ENCODE results near the gene HHLA2. TPM values are rescaled to one million over a fixed set of nuclear protein-coding genes. Genes with fewer than 3 reads are reported as not detected.
"Not testable (repeated sequence)": the region's sequence is repeated elsewhere in the genome, so short reads cannot be mapped to it uniquely, and the experiment has no call there.

The HHLA2 gene
- total RNA-seq, 1 donor from 2014 or later: not detected

DNA sequence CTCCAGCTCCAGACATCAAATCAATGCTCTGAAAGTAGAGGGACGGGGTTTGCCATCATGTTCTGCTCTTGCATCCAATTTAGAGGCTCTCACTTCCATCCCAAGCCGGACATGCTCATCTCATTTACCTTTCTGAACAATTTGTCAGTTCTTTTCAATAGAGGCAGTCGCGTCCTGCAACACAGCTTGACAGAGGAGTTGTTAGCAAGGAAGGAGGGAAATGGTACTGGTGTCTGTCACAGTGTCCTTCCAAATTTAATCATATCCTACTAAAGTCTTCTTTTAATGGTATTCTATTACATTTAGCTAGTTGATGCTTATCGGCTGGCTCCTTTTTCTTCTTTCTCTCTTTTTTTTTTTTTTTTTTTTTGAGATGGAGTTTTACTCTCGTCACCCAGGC is 45.6 kb downstream of the HHLA2 start:
- no peak for DNase-seq (ENCODE audit: low spot score)
- ATAC-seq: no peak

DNA sequence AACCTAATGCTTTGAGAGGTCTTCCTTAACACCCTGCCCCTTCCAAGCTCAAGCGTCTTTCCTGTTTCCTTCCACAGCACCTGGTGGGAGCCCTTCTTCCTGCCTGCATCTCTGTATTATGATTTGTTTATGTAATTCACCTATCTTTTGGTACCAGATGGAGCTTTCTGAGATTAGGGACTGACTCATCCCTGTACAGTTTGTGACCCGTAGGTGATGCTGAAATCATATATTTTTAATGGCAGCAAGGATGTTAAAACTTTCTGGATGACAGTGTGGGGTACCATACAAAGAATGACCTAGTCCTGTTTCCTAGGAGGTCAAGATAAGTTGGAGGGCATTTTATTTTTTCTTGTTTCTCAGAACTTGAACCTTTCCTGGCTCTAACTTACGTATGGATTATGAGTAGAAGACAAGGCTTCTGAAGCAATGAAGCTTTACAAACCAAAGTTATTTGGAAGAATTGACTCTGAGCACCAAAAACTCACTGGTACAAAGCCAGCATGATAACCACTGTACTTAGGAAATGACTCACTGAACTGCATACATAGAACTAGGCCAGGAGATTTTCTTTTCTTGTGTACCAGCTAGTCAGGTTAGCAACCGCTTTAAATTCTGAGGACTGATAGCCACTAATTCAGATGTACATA is 46.6 kb downstream of the HHLA2 start:
- DNase-seq (ENCODE audit: low spot score) (no peak), ATAC-seq (no peak)

DNA sequence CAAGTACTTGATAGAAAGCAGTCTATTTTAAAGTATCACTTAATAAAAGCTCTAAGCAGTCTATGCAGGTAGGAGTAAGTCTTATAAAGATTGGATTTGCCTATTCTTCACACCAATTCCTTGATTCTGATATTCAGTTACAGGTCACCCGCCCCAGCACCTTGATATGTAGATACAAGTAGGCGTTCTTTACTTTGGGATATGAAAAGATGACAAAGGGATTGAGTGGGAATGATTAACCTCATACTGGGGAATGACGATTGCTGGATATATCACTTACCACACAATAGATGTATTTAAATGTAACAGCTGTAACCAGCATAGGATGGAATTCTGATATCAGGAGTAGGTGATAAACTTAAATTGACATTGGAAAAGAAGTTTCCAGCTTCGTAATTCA is 47.1 kb downstream of the HHLA2 start:
- no peak for DNase-seq (ENCODE audit: low spot score)

DNA sequence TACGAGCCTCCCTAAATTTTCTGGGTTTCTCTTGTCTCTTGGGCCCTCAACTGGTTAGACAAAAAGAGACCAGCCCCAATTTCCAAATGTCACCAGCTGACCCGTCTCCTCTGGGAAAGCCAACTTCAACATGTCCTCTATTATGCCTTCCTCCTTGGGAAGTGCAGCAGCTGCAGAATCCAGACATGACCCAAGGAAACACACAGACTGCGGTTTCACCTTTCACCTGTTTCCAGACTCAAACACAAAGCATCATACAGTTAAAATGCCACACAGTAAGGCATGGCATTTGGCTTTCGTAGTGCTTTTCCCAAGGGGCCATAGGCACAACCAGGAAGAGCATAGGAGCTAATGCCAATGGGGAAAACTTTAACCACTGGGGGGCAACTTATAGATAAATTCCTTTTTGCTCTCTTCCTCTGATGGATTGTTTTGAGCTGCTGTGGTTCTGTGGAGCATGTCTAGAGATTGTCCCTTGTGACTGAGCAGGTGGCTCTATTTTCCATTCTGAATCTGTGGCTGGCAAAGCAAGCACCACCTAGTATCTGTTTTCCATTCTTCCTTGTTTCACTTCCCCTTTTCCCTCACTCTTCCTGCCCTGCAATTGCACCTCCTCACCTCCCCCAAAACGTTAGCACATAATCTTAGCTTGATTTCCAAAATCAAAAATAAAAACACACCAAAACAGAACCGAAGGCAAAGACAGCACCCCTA is 49.3 kb downstream of the HHLA2 start:
- DNase-seq (ENCODE audit: low spot score): no peak
- no peak for ATAC-seq

More for the DNA sequence above, 47.1 kb downstream of the HHLA2 start:
- no peak for ATAC-seq

DNA sequence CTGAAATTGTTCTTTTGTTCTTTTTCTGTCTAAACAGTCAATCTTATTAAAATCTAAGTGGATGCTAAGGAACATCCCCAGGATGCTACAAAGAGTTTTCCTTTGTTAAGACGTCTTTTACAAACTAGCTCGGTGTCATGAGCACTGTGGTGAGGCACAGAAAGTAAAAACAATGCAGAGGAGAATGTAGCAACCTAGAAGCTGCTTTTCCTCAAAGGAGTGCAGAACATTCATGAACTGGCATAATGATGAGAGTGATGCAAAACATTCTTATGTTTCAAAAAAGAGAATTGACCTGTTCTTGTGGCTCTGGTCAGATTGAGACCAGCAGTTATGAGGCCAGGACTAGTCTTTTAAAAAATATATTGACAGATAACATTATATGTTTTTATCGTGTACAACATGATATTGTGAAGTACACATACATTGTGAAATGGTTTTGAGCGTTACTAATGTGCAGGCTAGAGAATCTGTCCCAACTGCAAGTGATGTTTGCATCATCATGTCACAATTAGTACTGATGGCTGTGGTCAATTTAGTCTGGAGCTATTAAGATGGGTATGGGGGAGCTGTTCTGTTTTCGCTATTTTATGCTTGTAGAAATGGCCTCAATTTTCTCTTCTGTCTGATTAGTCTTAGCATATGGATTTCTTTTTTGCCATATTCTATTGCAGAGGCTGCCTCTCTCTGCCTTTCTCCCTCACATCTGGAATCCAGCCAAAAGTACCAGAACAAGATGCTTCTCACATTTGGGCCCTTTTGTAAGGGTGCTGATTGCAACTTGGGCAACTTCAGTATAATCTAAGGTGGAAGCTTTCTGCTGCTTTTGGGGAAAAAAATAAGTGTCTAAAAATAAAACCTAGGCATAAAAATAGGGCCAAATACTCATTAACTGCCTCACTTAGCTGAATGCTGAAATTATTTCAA is 50.2 kb downstream of the HHLA2 start:
- DNase-seq (ENCODE audit: low spot score) (no peak), ATAC-seq (no peak)

DNA sequence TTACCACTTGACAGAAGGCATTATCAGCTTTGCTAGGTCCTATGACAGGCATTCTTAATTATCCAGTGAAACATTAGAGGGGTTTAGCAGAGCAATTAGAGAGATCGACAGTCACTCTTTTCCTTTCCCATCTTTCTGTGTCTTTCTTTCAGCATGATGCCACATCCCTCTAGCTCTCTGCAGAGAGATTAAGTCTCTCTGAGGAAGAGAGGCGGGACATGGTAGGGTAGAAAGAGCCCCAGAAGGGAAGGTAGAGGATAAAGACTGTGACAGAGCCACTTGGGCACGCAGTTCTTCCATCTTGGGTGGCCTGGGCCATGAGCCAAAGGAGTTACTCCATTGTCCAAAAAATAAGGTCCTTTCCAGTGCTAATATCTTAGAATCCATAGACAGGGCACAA is 55.8 kb downstream of the HHLA2 start:
- DNase-seq (ENCODE audit: low spot score) (no peak), ATAC-seq (no peak)

DNA sequence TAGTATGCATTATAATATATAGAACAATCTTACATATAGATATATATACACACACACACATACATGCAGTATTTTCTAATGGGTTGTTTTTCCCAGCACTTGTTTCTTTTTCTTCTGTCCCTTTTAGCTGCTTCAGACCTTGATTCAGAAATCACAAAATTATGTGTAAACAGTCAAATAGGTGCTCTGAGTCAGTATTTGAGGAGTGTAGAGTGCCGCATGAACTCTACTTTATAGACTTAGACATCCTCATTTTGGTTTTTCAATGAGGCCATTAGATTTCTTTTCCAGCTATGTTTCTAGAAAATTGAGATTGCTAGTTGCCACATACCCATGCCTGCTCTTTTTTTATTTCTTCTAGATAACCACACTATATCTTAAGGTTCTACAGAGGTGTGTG is 58.2 kb downstream of the HHLA2 start:
- DNase-seq (ENCODE audit: low spot score) (no peak), ATAC-seq (no peak)

DNA sequence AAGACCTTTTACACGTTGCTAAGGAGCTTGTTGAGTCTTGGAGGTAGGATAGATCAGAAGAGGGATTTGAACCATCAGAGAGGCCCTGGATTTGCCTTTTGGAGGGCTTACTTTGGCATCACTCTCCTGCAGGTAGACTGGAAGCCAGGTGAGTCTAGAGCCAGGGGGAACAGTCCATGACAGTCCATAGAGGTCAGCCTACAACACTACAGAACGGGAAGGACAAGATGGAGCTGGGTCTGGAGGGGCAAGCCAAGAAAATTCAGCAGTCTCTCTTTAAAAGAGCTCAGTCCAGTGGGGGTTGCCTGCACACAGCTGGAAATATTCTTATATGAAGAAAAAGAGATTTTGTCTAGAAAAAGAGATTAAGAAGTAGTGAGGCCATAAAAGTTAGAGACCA is 60.7 kb downstream of the HHLA2 start:
- DNase-seq (ENCODE audit: low spot score) (no peak), ATAC-seq (no peak)

DNA sequence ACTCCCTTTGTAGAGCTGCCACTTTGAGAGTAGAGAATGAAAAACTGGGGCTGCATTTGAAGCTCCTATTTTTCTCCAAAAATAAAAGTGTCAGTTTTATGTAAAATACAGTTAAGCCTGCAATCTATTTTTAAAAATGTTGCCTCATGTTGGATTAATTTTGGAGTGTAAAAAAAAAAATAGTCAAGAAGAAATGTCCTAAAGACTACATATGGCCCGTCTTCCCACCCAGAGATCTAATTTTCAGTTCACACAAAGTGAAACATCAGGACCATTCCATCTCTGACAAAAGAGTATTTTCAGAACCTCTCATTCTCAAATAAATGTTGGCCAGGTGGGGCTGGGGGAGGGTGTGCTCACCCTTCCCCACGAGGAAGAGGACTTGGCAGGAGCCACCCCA is 62.7 kb downstream of the HHLA2 start:
- no peak for DNase-seq (ENCODE audit: low spot score)
- no peak for ATAC-seq

DNA sequence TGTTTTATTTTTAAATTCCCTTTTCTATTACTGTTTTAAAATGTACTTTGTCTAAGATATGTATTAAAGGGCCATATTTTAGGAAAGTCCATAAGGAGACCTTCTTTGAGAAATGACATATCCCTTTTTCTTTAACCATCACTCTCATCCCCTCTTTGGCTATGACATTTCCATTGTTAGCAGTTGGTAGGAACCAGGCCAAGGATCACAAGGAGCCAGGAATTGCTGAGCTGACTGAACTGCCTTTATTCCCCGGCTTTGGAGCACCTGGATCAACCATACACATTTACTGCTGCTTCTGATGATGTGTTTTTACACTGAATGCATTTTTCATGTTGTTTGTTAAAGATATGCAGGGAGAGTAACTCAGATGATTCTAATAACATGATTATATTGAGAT is 79.7 kb downstream of the HHLA2 start:
- ATAC-seq (no peak), DNase-seq (ENCODE audit: low spot score) (no peak)

DNA sequence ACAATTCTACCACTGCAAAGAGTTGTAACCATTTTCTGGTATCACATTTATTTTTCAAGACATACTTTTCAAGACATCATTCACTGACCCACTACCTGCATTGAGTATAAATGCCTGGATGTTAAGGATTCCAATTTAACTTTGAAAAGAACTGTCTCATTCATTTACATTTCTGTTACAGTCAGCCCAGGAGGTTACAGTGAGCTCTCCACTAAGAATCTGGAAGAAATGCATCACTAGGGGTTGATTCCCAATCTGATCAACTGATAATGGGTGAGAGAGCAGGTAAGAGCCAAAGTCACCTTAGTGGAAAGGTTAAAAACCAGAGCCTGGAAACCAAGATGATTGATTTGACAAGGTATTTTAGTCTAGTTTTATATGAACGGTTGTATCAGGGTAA is 81.0 kb downstream of the HHLA2 start:
- ATAC-seq (no peak), DNase-seq (ENCODE audit: low spot score) (no peak)

DNA sequence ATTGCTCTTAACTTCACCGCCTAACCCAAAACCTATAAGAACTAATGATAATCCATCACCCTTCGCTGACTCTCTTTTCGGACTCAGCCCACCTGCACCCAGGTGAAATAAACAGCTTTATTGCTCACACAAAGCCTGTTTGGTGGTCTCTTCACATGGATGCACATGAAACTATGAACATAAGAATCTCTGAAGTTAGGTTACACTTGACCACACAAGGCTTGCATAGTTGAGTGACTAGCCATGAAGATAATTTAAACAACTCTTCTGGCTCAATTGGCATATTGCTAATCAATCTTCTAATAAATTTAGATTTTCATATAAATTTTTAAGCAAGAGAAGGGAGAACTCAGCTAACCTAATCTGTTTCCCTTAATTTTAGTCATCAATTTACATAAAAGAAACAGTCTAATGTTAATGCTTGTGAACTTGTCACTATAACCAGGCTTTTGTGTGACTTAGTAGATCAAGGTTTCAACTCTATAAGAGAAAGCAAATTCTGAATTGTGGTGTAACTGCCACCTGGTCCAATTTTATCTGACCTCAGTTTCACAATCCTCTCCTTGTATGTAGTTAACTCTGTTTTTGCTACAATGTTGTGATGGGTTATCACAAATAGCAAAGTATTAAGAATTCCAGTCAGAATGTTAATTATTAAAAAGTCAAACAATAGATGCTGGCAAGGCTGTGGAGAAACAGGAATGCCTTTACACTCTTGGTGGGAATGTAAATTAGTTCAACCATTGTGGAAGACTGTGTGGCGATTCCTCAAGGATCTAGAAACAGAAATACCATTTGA is 82.0 kb downstream of the HHLA2 start:
- DNase-seq (ENCODE audit: low spot score) (no peak), ATAC-seq (no peak)

DNA sequence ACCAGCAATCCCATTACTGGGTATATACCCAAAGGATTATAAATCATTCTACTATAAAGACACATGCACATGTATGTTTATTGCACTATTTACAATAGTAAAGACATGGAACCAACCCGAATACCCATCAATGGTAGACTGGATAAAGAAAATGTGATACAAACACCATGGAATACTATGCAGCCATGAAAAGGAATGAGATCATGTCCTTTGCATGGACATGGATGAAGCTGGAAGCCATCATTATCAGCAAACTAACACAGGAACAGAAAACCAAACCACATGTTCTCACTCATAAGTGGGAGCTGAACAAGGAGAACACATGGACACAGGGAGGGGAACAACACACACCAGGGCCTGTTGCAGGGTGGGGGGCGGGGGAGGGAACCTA is 82.6 kb downstream of the HHLA2 start:
- not testable (repeated sequence) for ATAC-seq; DNase-seq (ENCODE audit: low spot score)

DNA sequence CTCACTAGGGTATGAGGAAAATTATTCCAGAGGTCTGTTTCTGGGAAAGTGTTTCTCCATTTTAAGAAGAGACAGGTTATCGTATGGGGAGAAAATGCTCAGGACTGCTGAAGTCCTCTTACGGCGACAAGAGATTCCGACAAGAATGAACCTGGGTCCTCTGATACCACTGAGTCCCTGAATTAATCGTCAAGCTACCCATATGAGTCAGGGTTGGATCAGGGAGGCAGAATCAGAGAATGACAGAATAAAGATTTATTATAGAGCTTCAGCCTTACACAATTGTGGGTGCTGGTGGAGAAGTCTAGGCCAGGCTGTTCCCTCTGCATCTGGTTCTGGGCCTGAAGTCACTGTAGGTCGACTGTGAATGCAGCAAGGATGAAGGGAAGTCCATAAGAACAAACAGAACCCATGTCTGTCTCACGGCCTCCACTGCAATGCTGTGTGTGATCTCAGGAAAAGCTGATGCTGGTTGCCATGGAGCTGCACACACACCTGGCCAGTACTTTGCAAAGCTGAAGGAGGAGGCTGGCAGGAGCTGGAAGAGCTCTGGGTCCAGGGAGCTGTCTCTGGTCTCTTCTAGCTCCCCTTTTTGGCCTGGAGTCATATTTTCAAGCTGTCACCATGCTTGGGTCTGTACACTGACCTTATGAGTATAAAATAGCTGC is 83.9 kb downstream of the HHLA2 start:
- ATAC-seq (no peak), DNase-seq (ENCODE audit: low spot score) (no peak)

DNA sequence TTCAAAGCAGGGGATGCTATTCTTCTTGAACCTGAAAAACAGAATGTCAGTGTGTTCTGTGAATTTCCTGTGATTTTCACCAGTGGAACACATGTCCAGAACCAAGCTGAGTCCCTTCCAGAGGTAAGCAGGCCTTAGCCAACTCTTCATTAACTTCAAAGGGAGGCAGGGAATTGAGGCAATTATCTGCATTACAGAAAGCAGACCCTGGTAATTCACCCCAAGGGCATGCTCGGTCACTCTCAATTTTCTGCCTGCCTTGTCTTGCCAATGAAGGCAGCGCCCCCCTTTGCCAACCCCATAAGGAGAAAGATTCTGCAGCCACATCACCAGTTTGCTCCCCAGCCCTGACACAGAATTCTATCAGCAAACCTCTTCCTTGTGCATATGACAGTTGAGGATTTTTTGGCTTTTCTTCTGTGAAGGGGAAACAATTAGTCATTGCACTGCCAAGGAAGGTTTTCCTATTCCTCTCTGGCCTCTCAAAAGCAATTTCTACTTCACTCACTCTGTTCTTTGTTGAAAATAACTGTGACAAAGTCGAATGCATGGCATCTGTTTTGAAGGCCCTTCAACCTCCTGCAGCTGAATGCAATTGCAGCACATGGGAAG is 85.3 kb downstream of the HHLA2 start:
- DNase-seq (ENCODE audit: low spot score) (no peak), ATAC-seq (no peak)

DNA sequence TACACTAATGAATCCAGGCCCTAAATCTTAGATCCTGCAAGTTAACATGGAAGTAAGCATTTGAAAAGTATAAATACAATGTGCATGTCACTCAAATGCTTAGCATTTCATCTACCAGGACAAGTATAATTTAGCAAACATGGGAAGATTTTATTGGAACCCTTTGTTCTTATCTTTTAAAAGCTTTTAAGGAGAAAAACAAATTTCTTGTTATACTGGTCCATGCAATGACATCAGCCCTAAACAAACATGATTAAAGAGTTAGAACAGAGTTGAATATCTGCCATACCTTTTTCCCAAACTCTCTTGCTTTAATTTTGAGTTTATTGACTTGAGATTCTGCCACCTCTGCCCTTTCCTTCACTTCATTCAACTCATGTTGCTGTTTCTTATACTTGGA is 87.0 kb downstream of the HHLA2 start:
- no peak for ATAC-seq
- DNase-seq (ENCODE audit: low spot score): no peak

DNA sequence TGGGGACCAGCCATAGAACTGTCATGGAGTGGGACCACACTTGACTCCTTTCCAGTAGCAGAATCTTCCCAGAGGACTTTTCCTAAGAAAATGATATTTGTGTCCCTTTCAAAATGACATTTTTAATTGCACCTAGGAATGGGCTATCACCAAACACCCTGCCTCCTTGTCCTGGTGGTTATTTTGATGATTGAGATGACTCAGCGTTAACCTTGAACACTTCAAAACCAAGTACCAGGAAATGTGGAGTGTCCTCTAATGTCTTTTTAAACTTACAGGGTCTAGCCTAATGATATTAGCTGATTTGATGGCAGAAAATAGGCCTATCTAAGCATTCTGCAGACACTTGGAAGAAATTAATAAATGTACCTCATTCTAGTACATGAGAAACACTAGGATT is 90.7 kb downstream of the HHLA2 start:
- DNase-seq (ENCODE audit: low spot score) (no peak), ATAC-seq (no peak)

DNA sequence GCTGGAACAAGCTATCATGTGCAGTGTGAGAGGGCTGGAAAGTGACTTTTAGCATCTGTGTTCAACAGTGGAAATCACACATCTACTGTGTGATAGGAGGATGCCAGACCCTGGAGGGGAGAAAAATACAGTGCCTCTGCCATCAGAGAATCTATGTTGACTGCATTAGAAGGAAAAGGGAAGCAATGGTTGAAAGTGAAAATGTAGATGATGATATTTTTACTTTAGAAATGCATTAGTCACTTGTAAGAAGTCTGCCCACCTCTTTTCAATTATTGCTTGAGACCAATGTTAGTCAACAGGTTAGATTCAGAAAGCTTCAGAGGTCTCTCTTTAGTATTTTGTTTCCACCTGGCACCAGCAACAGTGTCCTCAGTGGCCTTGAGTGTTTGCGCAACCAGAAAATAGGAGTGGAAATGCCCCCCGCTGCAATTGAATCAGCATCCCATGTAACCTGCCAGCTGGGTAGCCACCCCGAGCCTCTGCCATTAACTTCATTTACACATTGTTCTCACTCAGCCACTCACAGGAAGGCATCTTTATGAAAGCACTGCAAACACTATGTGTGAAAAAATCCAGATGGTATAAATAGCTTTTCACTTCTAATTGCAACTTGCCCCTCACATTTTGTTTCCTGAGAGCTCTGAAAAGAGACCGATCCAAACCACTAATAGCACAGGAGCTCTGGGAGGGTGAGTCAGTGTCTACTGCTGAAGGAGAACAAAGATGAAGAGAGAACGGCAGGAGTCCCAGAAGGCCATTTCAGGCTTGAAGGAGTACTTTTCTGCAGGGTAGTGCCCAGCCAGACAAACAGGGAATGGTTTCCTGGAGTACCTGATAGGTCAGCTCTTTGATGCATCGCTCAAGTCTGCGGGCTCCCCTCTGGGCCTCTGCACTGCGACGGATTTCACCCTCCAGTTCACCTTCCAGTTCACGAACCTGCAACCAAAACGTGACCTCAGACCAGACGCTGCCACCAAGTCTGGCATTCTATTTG is 92.1 kb downstream of the HHLA2 start:
- no peak for ATAC-seq
- no peak for DNase-seq (ENCODE audit: low spot score)

DNA sequence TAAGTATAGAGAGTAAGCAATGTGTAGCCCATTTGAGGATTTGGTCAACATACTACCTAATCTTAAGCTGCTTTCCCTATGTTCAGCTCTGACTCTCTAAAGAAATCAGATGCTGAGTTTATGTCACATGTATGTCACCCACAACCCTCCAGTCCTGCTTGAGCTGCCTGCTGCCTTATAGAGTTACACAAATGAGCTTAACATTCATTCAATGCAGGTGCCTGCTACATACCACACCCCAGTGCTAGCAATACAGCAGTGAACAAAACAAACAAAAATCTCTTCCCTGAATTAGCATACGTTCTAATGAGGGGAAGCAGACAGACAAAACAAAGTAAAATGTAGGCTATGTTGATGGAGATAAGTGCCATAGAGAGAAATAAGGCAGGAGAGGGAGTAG is 93.0 kb downstream of the HHLA2 start:
- DNase-seq (ENCODE audit: low spot score) (no peak), ATAC-seq (no peak)
